Fibroblast of mammary gland (primary cell): ENCODE measurements around the gene STARD13.
"Not testable (repeated sequence)": the region's sequence is repeated elsewhere in the genome, so short reads cannot be mapped to it uniquely, and the experiment has no call there.

ENCODE experiments used
- DNase-seq: peaks from one replicate; pipeline ENCODE4 v3.0.0-alpha.2; 2010; ENCODE audit warnings: low read depth
- H3K4me3 ChIP-seq: 2 replicates; pipeline ENCODE4 v1.5.1; 2011; ENCODE audit warnings: low read depth, mild to moderate bottlenecking, low read length, moderate library complexity; ENCODE audit not compliant: control insufficient read depth
- TF ChIP-seq, protein P1 (sequence below): conservative IDR thresholded peaks from 2 replicates; pipeline ENCODE4 v1.5.1; 2011; ENCODE audit warnings: low read depth, low read length, inconsistent platforms; ENCODE audit not compliant: control insufficient read depth, insufficient read depth

STARD13 gene

DNA sequence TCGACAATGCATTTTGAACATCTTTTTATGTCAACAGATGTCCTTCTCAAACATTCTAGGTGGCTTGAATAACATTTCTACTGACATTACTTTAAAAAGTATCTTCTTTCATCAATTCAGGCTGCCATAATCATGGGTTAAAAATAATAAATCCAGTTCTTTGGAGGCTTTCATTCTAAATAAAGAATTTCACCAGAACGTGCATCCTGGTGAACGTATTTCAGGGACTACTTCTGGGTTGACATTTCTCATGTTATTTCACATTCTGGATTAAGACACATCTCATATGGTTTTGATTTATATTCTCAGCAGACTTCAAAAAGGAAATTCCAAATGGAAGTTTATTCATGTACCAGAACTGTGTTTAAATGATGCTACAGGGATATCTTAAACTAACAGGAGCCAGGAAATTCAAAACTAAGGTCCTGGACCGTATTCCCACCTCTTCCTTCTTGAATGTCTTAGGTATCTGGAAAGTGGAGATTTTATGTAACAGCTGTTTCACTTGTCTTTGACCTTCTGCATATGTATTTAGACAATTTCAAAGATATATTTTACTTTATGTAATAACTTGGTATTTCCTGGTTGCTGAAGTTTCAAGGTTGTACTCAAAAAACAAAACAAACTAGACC is 107.2 kb downstream of the STARD13 start:
- TF ChIP-seq, protein P1, sequence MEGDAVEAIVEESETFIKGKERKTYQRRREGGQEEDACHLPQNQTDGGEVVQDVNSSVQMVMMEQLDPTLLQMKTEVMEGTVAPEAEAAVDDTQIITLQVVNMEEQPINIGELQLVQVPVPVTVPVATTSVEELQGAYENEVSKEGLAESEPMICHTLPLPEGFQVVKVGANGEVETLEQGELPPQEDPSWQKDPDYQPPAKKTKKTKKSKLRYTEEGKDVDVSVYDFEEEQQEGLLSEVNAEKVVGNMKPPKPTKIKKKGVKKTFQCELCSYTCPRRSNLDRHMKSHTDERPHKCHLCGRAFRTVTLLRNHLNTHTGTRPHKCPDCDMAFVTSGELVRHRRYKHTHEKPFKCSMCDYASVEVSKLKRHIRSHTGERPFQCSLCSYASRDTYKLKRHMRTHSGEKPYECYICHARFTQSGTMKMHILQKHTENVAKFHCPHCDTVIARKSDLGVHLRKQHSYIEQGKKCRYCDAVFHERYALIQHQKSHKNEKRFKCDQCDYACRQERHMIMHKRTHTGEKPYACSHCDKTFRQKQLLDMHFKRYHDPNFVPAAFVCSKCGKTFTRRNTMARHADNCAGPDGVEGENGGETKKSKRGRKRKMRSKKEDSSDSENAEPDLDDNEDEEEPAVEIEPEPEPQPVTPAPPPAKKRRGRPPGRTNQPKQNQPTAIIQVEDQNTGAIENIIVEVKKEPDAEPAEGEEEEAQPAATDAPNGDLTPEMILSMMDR: no peak
- no peak overlapping the region for H3K4me3 ChIP-seq
- DNase-seq: peak; percentile 43

GRCh38 chr13:33177340-33178208 is 108.0 kb downstream of the STARD13 start:
- H3K4me3 ChIP-seq: not testable (repeated sequence)
- peak; percentile 36 for DNase-seq

- DNase-seq: peak; percentile 57
- no peak overlapping the region for H3K4me3 ChIP-seq
- TF ChIP-seq, protein P1: no peak
Observed at GRCh38 chr13:33176526-33176925, 109.0 kb downstream of the STARD13 start.

DNA sequence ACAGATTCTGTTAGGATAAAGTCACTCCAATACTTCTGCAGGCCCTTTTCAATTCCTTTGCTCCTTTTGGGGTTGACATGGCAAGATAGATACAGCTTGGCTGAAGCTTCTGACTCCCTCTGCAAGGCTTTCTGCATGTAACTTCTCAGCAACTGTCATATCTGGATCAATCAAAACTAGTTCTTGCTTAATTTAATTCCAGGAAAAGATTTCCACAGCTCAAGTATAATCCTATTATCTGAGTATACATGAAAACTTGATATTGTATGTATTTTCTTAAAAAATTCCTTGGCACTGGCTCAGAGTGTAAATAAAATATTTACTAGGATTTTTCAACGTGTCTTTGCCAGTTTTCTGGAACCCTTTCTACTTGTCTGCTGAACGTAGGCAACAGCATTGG is 109.6 kb downstream of the STARD13 start:
- no peak for DNase-seq
- no peak overlapping the region for H3K4me3 ChIP-seq

GRCh38 chr13:33174931-33175330 is 110.6 kb downstream of the STARD13 start:
- DNase-seq: peak; percentile 67
- H3K4me3 ChIP-seq: no peak overlapping the region
- TF ChIP-seq, protein P1: no peak

More for the DNA sequence above, 109.6 kb downstream of the STARD13 start:
- TF ChIP-seq, protein P1: no peak

DNA sequence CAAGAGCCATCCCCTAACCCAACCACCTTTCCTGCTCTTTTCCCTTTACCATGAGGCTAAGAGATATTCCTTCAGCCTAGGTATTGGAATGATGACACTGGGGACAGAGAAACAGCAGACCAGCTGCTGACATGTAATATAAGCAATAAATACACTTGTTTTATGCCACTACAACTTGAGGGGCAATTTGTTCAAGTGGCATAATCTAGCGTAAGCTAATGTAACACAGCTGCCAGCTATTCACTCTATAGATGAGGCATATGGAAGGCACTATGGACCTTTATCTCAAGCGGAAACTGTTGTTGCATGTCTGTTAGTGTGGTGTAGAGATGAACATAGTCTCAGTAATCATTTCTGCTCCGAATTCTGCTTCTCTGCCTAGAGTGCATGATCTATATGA is 111.1 kb downstream of the STARD13 start:
- DNase-seq: no peak
- TF ChIP-seq, protein P1: no peak
- H3K4me3 ChIP-seq: no peak overlapping the region

- peak; percentile 23 for DNase-seq
- no peak overlapping the region for H3K4me3 ChIP-seq
- TF ChIP-seq, protein P1: no peak
Observed at GRCh38 chr13:33172911-33173310, 112.6 kb downstream of the STARD13 start.
